GM18511 (cell line): ENCODE measurements around the gene TADA3.
"Not testable (repeated sequence)": the region's sequence is repeated elsewhere in the genome, so short reads cannot be mapped to it uniquely, and the experiment has no call there.

ENCODE experiments used
- ATAC-seq: cut with Tn5 transposase; IDR thresholded peaks from one replicate; pipeline ENCODE4 v1.9.1; 2021; ENCODE audit warnings: mild to moderate bottlenecking, moderate library complexity; ENCODE audit not compliant: unreplicated experiment

Gene TADA3

GRCh38 chr3:9784965-9785364, 7.3 kb downstream of the TADA3 start:
- ATAC-seq: no peak

DNA sequence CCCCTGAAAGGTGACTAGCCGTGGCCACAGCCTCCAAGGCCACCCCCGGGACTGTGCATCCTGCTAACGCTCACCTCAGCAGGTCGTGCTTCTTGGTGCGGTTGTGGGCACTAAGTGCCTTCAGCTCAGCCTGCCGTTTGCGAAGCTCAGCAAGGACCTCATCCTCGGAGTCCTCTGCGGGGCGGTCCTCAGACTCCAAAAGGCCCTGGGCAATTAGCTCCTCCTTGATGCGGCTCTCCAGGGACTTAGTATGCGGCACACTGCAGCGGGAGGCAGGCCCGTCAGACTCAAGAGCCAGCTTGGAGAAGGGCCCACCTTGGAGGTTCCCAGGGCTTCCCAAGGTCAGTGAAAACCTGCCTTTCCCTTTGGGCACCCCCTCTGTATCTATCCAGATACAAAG, 8.3 kb downstream of the TADA3 start:
- ATAC-seq: no peak

GRCh38 chr3:9782770-9783169, 9.5 kb downstream of the TADA3 start:
- ATAC-seq: no peak

DNA sequence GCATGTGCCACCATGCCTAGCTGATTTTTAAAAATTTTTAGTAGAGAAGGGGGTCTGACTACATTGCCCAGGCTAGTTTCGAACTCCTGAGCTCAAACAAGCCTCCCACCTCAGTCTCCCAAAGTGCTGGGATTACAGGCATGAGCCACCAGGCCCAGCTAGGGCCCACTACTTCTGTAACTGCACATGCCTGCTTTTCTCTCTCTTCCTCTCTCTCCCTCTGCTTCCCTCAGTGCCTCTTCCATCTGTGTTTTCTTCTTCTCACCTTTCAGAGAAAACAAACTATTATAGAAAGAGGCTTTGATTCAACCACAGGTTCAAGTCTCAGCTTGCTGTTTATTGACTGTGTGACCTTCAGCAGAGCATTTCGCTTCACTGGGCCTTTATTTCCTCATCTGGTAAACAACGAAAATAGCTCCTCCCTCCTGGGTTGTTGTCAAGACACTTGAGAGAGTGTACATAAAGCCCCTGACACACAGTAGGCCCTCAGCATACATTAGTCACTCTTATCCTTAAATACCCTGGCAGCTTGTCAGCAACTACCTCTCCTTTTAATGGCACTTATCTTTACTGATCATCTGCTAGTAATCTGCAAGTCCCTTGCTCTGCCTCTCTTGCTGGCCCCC, 10.2 kb downstream of the TADA3 start:
- no peak for ATAC-seq

GRCh38 chr3:9781551-9781950, 10.7 kb downstream of the TADA3 start:
- no peak for ATAC-seq

DNA sequence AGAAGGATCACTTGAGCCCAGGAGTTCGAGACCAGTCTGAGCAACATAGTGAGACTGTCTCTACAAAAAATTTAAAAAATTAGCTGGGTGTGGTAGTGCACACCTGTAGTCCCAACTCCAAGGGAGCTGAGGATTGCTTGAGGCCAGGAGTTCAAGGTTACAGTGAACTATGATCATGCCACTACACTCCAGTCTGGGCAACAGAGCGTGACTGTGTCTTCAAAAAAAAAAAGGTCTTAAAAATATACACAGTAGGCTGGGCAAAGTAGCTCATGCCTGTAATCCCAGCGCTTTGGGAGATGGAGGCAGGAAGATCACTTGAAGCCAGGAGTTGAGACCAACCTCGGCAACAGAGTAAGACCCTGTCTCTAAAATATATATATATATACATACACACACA, 11.4 kb downstream of the TADA3 start:
- ATAC-seq: no peak

GRCh38 chr3:9780458-9780812, 11.8 kb downstream of the TADA3 start:
- no peak for ATAC-seq

- ATAC-seq: peak; percentile 71
Measured at GRCh38 chr3:9779721-9780457, 12.4 kb downstream of the TADA3 start.

DNA sequence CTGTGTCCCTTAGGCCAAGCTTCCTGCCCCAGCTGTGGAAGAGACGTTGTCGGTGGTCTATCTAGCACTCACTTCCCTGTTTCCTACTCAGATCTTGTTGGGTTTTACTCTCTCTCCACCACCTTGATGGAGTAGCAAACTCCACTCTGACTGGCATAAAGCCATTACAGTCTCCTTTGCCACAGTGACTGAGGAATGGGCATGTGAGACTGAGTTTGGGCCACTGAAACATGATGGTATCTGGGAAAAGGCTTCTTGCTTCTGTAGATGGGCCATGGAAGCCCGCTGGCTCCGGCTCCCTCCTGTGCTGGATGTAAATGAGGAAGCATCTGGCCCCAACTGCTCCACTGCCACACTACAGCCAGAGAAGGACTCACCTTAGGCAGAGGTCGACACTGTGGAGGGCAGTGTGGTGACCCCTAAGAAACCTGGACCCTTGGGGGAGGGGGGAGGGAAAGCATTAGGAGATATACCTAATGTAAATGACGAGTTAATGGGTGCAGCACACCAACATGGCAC, 13.1 kb downstream of the TADA3 start:
- no peak for ATAC-seq

- ATAC-seq: no peak
Measured at GRCh38 chr3:9778143-9779074, 13.9 kb downstream of the TADA3 start.

GRCh38 chr3:9777694-9778021, 14.6 kb downstream of the TADA3 start:
- ATAC-seq: no peak

DNA sequence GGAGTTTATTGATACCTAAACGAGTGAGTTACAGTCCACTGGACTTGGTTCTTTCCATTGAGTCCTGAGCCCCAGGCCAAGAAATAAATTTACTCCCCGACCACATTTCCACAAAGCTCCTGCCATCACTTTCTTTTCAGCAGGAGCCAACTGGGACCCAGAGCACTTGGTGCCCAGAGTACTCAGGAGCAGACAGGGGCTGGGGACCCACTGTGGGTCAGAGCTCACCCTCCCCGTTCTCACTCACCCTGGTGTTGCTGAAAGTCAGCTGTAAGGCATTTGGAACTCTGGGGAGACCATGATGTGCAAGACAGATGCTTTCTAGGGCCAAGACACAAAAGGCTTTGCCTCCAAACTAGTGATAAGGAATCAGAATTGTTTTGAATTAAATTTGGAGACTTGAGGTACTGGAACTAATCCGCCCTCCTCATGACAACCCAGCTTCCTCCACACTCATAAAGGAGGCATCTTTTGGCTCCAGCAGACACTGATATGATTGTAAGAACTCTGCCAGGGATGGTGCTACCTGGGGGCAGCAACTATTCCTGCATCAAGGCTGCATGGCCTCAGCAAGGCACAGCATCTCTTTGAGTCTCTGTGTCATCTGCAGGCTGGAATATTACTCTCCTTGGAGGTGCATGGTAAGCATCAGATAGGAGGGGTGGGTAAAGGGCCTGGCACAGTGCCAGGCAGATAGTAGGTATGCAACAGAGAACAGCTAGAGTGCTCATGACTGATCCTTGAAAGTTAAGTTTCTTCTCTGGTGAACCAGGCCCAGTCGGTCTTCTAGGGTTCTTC, 15.2 kb downstream of the TADA3 start:
- ATAC-seq: no peak

DNA sequence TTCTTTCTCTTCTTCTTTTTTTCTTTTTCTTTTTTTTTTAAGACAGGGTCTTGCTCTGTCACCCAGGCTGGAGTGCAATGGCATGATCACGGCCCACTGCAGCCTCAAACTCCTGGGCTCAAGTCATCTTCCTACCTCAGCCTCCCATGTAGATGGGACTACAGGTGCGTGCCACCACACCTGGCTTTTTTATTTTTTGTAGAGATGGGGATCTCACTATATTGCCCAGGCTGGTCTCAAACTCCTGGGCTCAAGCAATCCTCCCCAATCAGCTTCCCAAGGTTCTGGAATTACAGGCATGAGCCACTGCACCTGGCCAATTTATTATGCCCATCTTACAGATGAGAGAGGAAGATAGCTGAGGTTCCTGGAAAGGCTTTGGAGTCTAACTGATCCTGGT, 21.3 kb downstream of the TADA3 start:
- not testable (repeated sequence) for ATAC-seq

DNA sequence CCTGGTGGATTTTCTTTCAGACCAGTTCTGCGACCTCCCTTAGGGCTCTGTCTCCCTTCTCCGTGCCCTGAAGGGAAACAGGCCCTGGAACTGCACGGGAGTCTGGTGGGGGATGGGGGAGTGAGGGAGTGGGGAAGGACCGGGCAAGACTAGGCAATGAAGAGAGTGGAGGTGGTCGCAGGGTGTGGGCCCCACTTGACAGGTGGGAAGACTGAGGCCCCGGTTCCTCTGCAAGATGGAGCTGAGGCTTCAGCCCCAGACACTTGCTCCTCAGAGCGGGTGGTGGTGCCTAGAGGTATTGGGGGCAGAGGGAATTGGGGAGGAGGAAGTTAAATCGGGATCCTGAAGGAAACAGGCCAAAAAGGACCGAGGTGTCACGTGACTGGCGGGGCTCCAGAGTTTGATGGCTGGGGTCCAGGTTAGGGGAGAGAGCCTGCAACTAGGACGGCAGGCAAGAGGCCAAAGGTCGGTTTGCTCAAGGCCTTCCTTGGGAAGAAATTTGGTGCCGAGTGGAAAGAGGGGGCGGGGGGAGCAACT, 21.9 kb downstream of the TADA3 start:
- no peak for ATAC-seq

DNA sequence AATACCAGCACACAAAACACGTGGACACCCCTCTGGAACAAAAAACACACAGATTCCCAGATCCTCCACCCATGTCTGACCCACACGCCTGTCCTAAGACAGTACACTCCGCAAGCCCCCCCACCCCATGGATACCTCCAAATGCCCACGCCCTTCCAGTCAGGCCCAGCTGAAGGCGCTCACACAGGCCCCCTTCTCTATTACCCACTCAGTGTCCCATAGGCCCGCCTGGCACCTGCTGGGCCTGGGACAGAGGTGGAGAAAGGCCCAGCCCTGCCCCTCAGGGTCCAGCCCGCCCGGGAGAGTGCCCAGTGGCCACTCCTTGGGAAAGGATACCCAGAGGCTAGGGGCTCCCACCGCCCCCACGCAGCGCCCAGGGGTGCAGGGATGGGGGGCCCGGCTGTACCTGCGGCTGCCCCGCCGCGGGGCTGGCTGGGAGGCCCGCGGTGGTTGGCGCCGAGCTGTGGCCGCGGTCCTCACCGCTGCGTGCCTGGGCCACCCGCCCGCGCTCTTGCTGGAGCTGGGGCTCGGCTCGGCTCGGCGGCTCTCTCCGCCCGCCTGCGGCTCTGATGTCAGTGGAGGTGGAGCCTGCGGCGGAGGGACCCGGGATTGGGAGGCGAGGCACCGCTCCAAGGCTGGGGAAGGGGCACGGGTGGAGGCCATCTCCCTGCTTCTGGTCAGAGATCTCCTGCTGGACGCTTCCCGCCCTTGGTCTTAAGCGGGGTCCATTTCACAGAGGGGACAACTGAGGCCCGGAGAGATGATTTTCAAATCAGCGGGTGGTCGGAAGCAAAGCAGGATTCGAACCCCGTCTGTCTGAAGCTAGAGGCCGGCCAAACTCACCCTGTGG, 22.6 kb downstream of the TADA3 start, which contains the start of gene CAMK1:
Gene CAMK1 (minus strand): TSS at position 522 of the 850 bp plus-strand sequence. CDS start 2,198 bp downstream, outside the sequence.
- ATAC-seq: peak; percentile 63

- ATAC-seq: no peak
Measured at GRCh38 chr3:9769012-9769411, 23.3 kb downstream of the TADA3 start.

GRCh38 chr3:9768141-9768775, 24.0 kb downstream of the TADA3 start:
- no peak for ATAC-seq

- no peak for ATAC-seq
Measured at GRCh38 chr3:9767418-9767817, 24.9 kb downstream of the TADA3 start.

DNA sequence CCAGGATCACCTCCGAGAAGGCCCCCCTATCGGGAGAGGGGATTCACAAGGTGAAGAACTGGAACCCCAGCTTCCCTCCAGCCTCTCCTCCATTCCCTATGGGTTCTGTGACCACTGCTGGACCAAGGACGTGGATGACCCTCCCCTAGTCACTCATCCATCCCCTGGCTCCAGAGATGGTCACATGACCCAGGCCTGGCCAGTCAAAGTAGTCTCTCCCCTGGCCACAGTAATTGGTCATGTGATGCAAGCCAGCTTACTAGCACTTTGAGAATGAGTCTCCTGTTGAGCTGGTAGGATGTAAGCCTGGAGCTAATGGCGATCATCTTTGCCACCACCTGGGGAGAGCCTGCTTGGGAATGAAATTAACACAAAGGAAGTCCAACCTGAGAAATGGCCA, 26.4 kb downstream of the TADA3 start:
- no peak for ATAC-seq
